ENCODE data around the gene POLR3A. TPM values are rescaled to one million over a fixed set of nuclear protein-coding genes. Genes with fewer than 3 reads are reported as not detected.

Gene POLR3A
- total RNA-seq, 2 experiments from 2014 or later, result 17.0 to 18.5 TPM

DNA sequence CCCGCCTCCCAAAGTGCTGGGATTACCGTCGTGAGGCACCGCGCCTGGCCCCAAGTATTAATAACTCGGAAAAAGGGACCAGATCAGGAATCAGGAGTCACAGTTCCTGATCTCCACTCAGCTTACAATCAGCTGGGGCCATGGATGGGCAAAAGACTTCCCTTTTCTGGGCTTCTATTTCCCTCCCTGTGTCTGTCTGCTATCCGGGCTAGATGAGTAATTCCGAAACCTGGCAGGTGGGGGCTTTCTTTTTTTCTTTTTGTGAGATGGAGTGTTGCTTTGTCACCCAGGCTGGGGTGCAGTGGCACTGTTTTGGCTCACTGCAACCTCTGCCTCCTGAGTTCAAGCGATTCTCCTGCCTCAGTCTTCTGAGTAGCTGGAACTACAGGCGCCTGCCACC lies 15.9 kb upstream of the POLR3A start:
- ChIA-PET POLR2A (no interaction called here), CTCF (interaction anchor here (1.2 to 3.4 kb wide), 4 partner anchors 9 to 1151 kb away, joined by 3 to 29 read pairs (median 15); no protein-coding TSS in a partner anchor)
- Mint-ChIP-seq H3K4me3 (no peak overlapping the region), H3K27me3 (ENCODE audit: low read depth) (no peaks in the 10 kb centered on the region), H3K9me3 (ENCODE audit: insufficient read depth) (no peaks in the 10 kb centered on the region), H3K27ac (no peak overlapping the region), H3K36me3 (ENCODE audit: low read depth) (peaks cover 31% of the 10 kb centered on the region), H3K4me1 (ENCODE audit: low read depth) (peaks cover 46% of the 10 kb centered on the region)
- DNase-seq (peak; percentile 31), ATAC-seq (no peak)

DNA sequence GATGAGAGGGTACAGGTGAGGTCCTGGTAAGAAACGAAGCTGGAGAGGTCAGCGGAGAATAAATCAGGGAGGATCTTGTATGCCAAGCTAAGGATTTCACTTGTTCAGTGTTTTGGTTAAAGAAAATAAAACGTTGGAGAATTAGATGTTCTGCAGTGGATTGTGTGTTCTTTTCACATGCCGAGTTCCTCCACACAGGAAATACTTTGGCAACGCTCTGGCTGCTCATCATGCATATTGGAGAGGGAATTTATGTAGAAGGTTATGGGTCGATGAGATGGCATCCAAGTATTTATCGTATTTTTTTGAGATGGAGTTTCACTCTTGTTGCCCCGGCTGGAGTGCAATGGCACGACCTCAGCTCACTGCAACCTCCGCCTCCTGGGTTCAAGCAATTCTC lies 15.4 kb upstream of the POLR3A start:
- Mint-ChIP-seq H3K36me3 (ENCODE audit: low read depth) (peaks cover 35% of the 10 kb centered on the region), H3K27ac (no peak overlapping the region), H3K4me3 (no peak overlapping the region), H3K9me3 (ENCODE audit: insufficient read depth) (no peaks in the 10 kb centered on the region), H3K4me1 (ENCODE audit: low read depth) (peaks cover 50% of the 10 kb centered on the region), H3K27me3 (ENCODE audit: low read depth) (no peaks in the 10 kb centered on the region)
- ATAC-seq (no peak), DNase-seq (no peak)
- ChIA-PET CTCF (interaction anchor here (1.2 to 1.4 kb wide), 2 partner anchors 8 to 17 kb away, joined by 3 to 5 read pairs; no protein-coding TSS in a partner anchor), POLR2A (no interaction called here)

DNA sequence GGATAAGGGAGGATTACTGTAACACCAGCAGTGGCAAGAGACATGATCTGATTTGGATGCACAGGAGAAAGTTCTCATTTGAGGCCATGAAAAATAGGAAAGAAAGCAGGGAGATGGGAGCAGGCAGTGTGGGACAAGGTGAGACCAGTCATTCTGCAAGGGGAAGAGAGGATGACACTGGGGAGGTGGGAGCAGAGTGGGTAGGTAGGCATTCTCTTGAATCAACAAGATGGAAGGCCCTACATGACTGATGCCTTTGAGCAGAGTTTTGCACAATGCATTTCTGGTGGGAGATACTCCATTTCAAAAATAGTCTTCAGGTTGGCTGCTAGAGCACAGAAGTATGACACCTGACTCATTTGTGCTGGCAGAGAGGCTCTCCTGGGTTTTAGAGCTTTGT lies 14.9 kb upstream of the POLR3A start:
- Mint-ChIP-seq H3K4me3 (no peak overlapping the region), H3K9me3 (ENCODE audit: insufficient read depth) (no peaks in the 10 kb centered on the region), H3K36me3 (ENCODE audit: low read depth) (peaks cover 41% of the 10 kb centered on the region), H3K4me1 (ENCODE audit: low read depth) (peaks cover 55% of the 10 kb centered on the region), H3K27me3 (ENCODE audit: low read depth) (no peaks in the 10 kb centered on the region), H3K27ac (peak overlapping the region; percentile 12)
- ChIA-PET CTCF (interaction anchor here (1.2 kb wide), 1 partner anchor 8 kb away, joined by 5 read pairs; no protein-coding TSS in a partner anchor), POLR2A (no interaction called here)
- no peak for ATAC-seq
- DNase-seq, result no peak

DNA sequence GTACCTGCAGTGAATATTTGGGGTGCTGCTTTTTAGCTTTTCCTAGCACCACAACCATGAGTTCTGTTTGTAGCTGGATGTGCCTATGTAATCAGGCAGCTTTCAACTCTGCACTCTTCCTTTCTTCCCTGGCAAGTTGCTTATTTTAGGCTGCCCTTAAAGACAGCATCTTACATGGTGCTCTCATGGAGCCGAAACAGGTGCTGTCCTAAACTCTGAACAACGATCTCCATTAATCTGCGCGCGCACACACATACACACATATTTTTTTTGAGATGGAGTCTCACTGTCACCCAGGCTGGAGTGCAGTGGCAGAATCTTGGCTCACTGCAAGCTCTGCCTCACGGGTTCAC lies 13.4 kb upstream of the POLR3A start:
- CTCF ChIA-PET, result interaction anchor here (0.7 kb wide), 1 partner anchor 615 kb away, joined by 3 read pairs; no protein-coding TSS in a partner anchor
- Mint-ChIP-seq H3K4me3 (no peak overlapping the region), H3K9me3 (ENCODE audit: insufficient read depth) (no peaks in the 10 kb centered on the region), H3K36me3 (ENCODE audit: low read depth) (peaks cover 49% of the 10 kb centered on the region), H3K27me3 (ENCODE audit: low read depth) (no peaks in the 10 kb centered on the region), H3K4me1 (ENCODE audit: low read depth) (peaks cover 59% of the 10 kb centered on the region), H3K27ac (peak overlapping the region; percentile 40)
- DNase-seq (no peak), ATAC-seq (no peak)
- POLR2A ChIA-PET, result interaction anchor here (1.5 kb wide), 1 partner anchor 9 kb away, joined by 7 read pairs; the partner anchor contains the start of gene RPS24

DNA sequence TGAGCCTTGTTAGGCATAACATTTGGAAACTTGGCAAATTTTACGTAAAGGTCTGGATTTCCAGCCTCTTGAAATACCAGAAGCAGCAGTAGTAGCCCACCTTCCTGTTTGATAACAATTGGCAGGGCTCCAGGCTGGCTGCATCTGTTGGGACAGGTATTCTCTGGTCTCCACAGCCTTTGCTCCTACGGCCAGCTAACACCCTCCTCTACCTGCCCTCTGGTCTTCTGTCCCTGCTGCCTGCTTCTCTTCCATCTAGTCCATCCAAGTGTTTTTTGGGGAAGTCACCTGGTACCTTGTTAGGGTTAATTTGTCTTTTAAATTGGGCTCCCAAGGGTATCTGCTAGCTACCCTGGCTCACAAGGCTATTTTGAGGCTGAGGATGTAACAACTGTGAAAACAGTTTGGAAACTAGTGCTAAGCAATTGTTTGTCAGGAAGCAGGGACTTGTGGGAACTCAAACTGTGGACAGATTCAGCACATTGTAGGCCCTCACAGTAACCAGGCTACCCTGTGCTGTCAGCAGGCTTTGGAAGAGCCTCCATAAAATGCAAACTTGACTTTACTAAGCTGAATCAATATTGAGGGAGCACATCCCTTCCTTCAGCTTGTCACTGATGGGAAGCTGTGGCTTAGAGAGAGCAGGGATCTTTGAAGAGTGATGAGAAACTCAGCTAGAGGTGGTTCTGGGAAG lies 12.9 kb upstream of the POLR3A start:
- H3K4me1 Mint-ChIP-seq (ENCODE audit: low read depth), result peaks cover 58% of the 10 kb centered on the region
- ATAC-seq, result no peak
- ChIA-PET CTCF (interaction anchor here (0.7 kb wide), 1 partner anchor 615 kb away, joined by 3 read pairs; no protein-coding TSS in a partner anchor), POLR2A (interaction anchor here (1.5 kb wide), 1 partner anchor 8 kb away, joined by 7 read pairs; the partner anchor contains the start of gene RPS24)
- no peak overlapping the region for H3K4me3 Mint-ChIP-seq
- no peak for DNase-seq
- H3K9me3 Mint-ChIP-seq (ENCODE audit: insufficient read depth), result no peaks in the 10 kb centered on the region
- peak overlapping the region; percentile 67 for H3K27ac Mint-ChIP-seq
- H3K36me3 Mint-ChIP-seq (ENCODE audit: low read depth), result peaks cover 54% of the 10 kb centered on the region
- no peaks in the 10 kb centered on the region for H3K27me3 Mint-ChIP-seq (ENCODE audit: low read depth)

DNA sequence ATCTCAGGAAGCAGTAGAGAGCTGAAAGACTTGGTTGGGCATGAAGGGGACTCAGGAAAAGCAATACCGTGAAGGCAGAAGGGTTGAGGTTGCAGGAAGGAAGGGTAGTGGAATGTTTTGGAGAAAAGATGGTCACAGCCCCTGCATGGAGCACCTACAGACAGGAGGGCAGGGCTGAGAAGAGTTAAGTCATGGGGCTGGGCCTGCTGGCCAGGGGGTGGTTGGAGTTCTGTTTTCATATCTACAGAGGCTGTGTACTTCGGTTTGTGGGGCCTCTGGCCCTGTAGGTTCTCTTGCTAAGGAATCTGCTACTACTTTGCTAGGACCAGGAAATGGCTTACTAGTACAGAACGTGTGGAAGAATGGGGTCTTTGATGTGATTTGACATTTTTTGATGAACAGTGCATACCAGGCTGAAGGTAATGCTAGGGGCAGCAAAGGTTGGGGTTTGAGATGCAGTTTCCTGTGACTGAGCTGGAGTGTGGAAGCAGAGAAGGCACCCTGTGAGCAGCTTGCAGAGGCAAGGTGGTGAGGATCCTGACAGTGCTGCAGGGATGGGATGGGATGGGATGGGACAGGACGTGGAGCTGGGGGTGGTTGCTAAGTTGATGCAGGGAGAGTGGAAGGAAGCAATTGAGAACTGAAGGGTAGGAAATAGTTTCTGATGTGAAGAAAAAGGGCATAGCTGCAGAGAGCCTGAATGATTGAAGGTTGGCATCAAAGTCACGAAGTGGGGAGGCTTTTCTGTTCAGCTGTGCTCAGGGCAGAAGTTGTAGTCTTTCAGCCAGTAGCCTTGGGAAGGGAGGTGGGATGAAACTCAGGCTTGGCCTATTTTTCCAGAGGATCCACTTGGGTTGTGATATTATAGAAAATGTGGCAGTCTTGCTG lies 12.1 kb upstream of the POLR3A start:
- Mint-ChIP-seq H3K4me3 (no peak overlapping the region), H3K9me3 (ENCODE audit: insufficient read depth) (no peaks in the 10 kb centered on the region), H3K27me3 (ENCODE audit: low read depth) (no peaks in the 10 kb centered on the region), H3K4me1 (ENCODE audit: low read depth) (peaks cover 60% of the 10 kb centered on the region), H3K36me3 (ENCODE audit: low read depth) (peaks cover 62% of the 10 kb centered on the region), H3K27ac (peak overlapping the region; percentile 67)
- DNase-seq (no peak), ATAC-seq (no peak)
- CTCF ChIA-PET, result interaction anchor here (1.0 kb wide), 1 partner anchor 12 kb away, joined by 7 read pairs; the partner anchor contains the start of gene POLR3A
- POLR2A ChIA-PET, result interaction anchor here (0.6 kb wide), 1 partner anchor 25 kb away, joined by 4 read pairs; no protein-coding TSS in a partner anchor

DNA sequence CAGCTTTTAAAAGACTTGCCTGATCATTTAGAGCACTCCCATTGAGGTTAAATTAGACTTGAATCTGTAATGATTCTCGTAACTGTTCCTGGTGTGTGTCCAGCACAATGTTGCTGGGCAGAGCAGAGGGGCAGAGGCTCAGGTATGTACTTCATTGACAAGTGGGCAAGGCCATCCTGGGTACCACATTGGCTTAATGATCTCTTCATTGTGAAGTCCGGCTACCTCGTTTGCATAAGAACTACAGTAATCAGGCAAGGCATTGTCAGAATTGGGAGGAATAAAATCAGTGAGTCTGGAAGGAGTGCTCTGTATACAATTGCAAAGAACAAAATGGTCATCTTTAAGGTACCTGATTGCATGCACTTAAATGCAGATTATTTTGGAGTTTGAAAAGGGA lies 10.4 kb upstream of the POLR3A start:
- H3K4me3 Mint-ChIP-seq, result no peak overlapping the region
- H3K36me3 Mint-ChIP-seq (ENCODE audit: low read depth), result peaks cover 78% of the 10 kb centered on the region
- ChIA-PET CTCF (interaction anchor here (1.1 kb wide), 1 partner anchor 8 kb away, joined by 3 read pairs; no protein-coding TSS in a partner anchor), POLR2A (no interaction called here)
- no peak for ATAC-seq
- DNase-seq, result no peak
- peaks cover 68% of the 10 kb centered on the region for H3K4me1 Mint-ChIP-seq (ENCODE audit: low read depth)
- no peak overlapping the region for H3K27ac Mint-ChIP-seq
- no peaks in the 10 kb centered on the region for H3K27me3 Mint-ChIP-seq (ENCODE audit: low read depth)
- no peaks in the 10 kb centered on the region for H3K9me3 Mint-ChIP-seq (ENCODE audit: insufficient read depth)

DNA sequence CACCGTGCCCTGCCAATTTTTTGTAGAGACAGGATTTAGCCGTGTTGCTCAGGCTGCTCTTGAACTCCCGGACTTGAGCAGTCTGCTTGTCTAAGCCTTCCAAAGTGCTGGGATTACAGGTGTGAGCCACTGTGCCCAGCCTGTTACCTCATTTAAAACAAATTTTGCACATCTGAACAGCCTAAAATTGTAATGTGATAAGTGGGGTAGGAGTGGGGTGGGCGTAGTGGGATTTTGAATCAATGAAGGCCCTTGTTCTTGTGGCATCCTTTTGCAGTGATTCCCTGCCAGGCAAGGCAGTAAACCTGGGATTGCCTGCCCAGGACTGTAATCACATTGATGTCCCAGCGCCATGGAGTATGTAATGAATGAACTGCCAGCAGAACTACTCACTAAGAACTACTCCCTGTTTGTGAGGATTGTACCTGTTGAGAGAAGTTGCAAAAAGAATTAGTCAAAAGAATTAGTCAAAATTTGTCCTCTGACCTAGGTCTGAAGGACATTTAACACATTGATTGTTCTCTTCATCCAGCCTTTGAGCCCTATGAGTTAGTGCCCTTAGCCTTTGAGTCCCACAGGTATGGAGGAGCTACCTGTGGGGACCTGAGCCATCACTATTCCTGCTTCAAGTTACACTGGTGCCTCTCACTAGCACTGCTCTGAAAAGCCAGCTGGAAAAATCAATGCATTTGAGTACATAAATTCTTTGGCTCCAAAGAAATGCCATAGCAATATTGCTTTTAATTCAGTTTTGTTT lies 9.7 kb upstream of the POLR3A start:
- Mint-ChIP-seq H3K4me3 (no peak overlapping the region), H3K4me1 (ENCODE audit: low read depth) (peaks cover 62% of the 10 kb centered on the region), H3K36me3 (ENCODE audit: low read depth) (peaks cover 85% of the 10 kb centered on the region), H3K9me3 (ENCODE audit: insufficient read depth) (no peaks in the 10 kb centered on the region), H3K27ac (peak overlapping the region; percentile 16), H3K27me3 (ENCODE audit: low read depth) (no peaks in the 10 kb centered on the region)
- ATAC-seq (no peak), DNase-seq (no peak)
- ChIA-PET CTCF (interaction anchor here (1.1 kb wide), 1 partner anchor 9 kb away, joined by 3 read pairs; no protein-coding TSS in a partner anchor), POLR2A (no interaction called here)

DNA sequence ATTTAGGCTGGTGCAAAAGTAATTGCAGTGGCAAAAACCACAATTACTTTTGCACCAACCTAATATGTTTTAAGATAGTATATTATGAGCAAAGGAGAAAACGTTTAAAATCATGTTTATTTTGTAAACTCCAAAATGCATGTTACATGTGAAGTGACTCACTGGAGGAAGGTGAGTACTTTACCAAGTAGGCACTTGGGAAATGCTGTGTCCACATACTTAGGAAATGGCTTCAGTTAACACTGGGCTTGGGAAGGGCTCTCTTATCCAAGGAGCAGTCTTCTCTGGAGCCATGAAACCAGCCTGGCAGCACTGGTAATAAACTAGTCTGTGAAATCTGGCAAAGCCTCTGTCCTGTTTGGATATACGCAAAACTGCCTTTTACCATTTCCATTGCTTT lies 8.8 kb upstream of the POLR3A start:
- POLR2A ChIA-PET, result no interaction called here
- no peaks in the 10 kb centered on the region for H3K9me3 Mint-ChIP-seq (ENCODE audit: insufficient read depth)
- no peak overlapping the region for H3K27ac Mint-ChIP-seq
- no peaks in the 10 kb centered on the region for H3K27me3 Mint-ChIP-seq (ENCODE audit: low read depth)
- DNase-seq (no peak), ATAC-seq (no peak)
- CTCF ChIA-PET, result interaction anchor here (0.8 kb wide), 1 partner anchor 10 kb away, joined by 3 read pairs; no protein-coding TSS in a partner anchor
- H3K36me3 Mint-ChIP-seq (ENCODE audit: low read depth), result peaks cover 79% of the 10 kb centered on the region
- peaks cover 61% of the 10 kb centered on the region for H3K4me1 Mint-ChIP-seq (ENCODE audit: low read depth)
- no peak overlapping the region for H3K4me3 Mint-ChIP-seq

DNA sequence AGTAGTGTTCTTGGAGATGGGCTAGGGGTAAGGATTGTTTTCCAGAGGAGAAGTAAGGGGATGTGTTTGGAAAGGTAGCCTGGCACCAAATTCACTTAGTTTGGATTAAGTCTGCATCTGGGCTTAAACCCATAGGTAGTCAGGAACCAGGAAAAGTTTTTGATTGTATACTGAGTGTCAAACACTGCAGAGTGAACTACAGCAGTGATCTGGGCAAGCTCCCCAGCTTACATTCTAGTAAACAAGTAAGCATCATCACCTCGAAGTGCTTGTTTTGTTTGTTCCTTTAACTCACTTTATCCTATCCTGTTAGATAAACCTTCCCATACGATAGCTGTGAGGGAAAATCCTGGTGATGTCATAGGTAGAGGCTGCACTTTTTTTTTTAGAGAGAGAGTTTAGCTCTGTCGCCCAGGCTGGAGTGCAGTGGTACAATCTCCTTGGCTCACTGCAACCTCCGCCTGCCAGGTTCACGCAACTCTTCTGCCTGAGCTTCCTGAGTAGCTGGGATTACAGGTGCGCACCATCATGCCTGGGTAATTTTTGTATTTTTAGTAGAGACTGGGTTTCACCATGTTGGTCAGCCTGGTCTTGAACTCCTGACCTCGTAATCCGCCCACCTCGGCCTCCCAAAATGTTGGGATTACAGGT lies 6.7 kb upstream of the POLR3A start:
- DNase-seq (no peak), ATAC-seq (no peak)
- H3K4me3 Mint-ChIP-seq, result peak overlapping the region; percentile 80
- H3K9me3 Mint-ChIP-seq (ENCODE audit: insufficient read depth), result no peaks in the 10 kb centered on the region
- H3K27ac Mint-ChIP-seq, result peak overlapping the region; percentile 24
- ChIA-PET POLR2A (interaction anchor here (0.5 kb wide), 1 partner anchor 11 kb away, joined by 3 read pairs; no protein-coding TSS in a partner anchor), CTCF (interaction anchor here (1.2 to 1.8 kb wide), 4 partner anchors 9 to 21 kb away, joined by 3 to 10 read pairs (median 4); no protein-coding TSS in a partner anchor)
- H3K36me3 Mint-ChIP-seq (ENCODE audit: low read depth), result peaks cover 61% of the 10 kb centered on the region
- H3K4me1 Mint-ChIP-seq (ENCODE audit: low read depth), result peaks cover 51% of the 10 kb centered on the region
- H3K27me3 Mint-ChIP-seq (ENCODE audit: low read depth), result no peaks in the 10 kb centered on the region

DNA sequence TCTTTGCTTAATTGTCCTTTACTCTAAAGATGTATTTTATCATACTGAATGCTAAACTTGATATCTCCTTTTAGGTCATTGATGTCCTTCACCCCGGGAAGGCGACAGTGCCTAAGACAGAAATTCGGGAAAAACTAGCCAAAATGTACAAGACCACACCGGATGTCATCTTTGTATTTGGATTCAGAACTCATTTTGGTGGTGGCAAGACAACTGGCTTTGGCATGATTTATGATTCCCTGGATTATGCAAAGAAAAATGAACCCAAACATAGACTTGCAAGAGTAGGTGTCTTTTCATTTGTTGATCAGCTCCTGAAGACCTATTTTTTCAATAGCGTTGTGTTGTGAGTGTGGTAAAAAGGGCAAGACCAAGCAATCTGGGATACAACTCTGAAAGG lies 6.1 kb upstream of the POLR3A start:
- H3K4me3 Mint-ChIP-seq, result peak overlapping the region; percentile 80
- peak overlapping the region; percentile 24 for H3K27ac Mint-ChIP-seq
- ATAC-seq, result no peak
- DNase-seq, result no peak
- H3K27me3 Mint-ChIP-seq (ENCODE audit: low read depth), result no peaks in the 10 kb centered on the region
- CTCF ChIA-PET, result interaction anchor here (1.3 to 1.8 kb wide), 3 partner anchors 11 to 22 kb away, joined by 3 to 10 read pairs (median 3); no protein-coding TSS in a partner anchor
- peaks cover 55% of the 10 kb centered on the region for H3K36me3 Mint-ChIP-seq (ENCODE audit: low read depth)
- POLR2A ChIA-PET, result interaction anchor here (0.5 kb wide), 1 partner anchor 12 kb away, joined by 3 read pairs; no protein-coding TSS in a partner anchor
- H3K4me1 Mint-ChIP-seq (ENCODE audit: low read depth), result peaks cover 45% of the 10 kb centered on the region
- H3K9me3 Mint-ChIP-seq (ENCODE audit: insufficient read depth), result no peaks in the 10 kb centered on the region
